ENCODE results near the gene ESRRA. TPM values are rescaled to one million over a fixed set of nuclear protein-coding genes. Genes with fewer than 3 reads are reported as not detected.
A peak's percentile ranks its signal among the peaks of the same experiment; 100 is the strongest.

ESRRA gene
- total and polyA plus RNA-seq, 9 of the 15 experiments (the other 6 are each of a cell fraction or from before 2014, with no cell fraction given), result 0.27 to 89.7 (median 23.7) TPM

DNA sequence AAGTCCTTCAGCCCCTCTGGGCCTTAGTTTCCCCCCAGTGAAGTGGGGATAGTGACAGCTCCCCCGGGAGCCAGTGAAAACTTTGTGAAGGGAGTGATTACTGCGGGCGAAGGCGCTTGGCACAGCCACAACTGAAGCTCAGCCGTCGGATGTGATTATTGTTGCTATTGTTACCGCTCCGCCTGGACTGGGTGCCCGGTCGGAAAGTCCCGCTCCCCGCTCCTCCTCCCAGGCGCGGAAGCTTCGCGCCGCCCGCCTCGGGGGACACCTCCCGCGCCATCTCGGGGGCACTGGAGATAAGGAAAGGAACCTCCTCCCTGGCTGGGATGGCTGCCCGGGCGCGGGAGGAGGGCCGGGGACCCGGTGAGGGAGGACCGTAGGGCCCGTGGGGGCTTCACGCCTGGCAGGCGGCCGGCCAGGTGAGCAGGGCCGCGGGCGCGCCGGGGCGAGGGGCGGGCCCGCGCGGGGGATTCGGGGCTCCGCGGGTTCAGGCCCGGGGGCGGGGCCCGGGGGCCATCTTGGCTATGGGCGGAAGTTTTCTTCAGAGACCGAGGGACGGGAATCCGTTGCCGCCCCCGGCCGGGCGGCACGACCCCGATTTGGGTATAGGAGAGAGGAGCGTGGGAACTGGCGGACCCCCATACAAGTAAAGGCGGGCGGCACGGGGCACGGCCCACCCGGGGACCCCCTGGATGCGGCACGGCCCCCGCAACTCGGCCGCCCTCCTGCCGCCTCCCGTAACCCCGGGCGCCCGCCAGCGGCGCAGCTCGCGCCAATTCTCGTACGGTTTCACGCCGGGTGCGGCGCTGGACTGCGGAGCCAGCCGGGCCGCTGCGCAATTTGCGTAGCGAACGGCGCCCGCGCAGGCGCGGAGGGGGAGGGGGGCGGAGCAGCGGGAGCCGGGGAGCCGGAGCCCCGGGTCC lies 20.1 kb upstream of the ESRRA start, which contains the start of gene GPR137 (continued):
- TF ChIP-seq, protein P1, sequence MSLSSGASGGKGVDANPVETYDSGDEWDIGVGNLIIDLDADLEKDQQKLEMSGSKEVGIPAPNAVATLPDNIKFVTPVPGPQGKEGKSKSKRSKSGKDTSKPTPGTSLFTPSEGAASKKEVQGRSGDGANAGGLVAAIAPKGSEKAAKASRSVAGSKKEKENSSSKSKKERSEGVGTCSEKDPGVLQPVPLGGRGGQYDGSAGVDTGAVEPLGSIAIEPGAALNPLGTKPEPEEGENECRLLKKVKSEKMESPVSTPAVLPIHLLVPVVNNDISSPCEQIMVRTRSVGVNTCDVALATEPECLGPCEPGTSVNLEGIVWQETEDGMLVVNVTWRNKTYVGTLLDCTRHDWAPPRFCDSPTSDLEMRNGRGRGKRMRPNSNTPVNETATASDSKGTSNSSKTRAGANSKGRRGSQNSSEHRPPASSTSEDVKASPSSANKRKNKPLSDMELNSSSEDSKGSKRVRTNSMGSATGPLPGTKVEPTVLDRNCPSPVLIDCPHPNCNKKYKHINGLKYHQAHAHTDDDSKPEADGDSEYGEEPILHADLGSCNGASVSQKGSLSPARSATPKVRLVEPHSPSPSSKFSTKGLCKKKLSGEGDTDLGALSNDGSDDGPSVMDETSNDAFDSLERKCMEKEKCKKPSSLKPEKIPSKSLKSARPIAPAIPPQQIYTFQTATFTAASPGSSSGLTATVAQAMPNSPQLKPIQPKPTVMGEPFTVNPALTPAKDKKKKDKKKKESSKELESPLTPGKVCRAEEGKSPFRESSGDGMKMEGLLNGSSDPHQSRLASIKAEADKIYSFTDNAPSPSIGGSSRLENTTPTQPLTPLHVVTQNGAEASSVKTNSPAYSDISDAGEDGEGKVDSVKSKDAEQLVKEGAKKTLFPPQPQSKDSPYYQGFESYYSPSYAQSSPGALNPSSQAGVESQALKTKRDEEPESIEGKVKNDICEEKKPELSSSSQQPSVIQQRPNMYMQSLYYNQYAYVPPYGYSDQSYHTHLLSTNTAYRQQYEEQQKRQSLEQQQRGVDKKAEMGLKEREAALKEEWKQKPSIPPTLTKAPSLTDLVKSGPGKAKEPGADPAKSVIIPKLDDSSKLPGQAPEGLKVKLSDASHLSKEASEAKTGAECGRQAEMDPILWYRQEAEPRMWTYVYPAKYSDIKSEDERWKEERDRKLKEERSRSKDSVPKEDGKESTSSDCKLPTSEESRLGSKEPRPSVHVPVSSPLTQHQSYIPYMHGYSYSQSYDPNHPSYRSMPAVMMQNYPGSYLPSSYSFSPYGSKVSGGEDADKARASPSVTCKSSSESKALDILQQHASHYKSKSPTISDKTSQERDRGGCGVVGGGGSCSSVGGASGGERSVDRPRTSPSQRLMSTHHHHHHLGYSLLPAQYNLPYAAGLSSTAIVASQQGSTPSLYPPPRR (CRISPR knock-in tag; IDR thresholded peaks at IDR 0.05; ENCODE audit: borderline replicate concordance), result no peak
- TF ChIP-seq, protein P2, sequence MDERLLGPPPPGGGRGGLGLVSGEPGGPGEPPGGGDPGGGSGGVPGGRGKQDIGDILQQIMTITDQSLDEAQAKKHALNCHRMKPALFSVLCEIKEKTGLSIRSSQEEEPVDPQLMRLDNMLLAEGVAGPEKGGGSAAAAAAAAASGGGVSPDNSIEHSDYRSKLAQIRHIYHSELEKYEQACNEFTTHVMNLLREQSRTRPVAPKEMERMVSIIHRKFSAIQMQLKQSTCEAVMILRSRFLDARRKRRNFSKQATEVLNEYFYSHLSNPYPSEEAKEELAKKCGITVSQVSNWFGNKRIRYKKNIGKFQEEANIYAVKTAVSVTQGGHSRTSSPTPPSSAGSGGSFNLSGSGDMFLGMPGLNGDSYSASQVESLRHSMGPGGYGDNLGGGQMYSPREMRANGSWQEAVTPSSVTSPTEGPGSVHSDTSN (CRISPR knock-in tag; IDR thresholded peaks at IDR 0.05; ENCODE audit: low read depth), result no peak
- TF ChIP-seq, protein P2 (tag; conservative IDR thresholded peaks at IDR 0.05; ENCODE audit: low read depth), result no peak
- TF ChIP-seq POLR2AphosphoS2 (IDR thresholded peaks at IDR 0.05; ENCODE audit: low read length) (no peak; the same call in 1 of the 2 replicates), RFX7 (CRISPR knock-in tag; IDR thresholded peaks at IDR 0.05) (0 out of 2 replicates have a peak, but pooled peaks have one; percentile 74), TOE1 (IDR thresholded peaks at IDR 0.05; ENCODE audit: borderline replicate concordance) (no peak), TOE1 (CRISPR knock-in tag; IDR thresholded peaks at IDR 0.05; ENCODE audit: borderline replicate concordance, low read depth) (no peak)
- TF ChIP-seq, protein P3, sequence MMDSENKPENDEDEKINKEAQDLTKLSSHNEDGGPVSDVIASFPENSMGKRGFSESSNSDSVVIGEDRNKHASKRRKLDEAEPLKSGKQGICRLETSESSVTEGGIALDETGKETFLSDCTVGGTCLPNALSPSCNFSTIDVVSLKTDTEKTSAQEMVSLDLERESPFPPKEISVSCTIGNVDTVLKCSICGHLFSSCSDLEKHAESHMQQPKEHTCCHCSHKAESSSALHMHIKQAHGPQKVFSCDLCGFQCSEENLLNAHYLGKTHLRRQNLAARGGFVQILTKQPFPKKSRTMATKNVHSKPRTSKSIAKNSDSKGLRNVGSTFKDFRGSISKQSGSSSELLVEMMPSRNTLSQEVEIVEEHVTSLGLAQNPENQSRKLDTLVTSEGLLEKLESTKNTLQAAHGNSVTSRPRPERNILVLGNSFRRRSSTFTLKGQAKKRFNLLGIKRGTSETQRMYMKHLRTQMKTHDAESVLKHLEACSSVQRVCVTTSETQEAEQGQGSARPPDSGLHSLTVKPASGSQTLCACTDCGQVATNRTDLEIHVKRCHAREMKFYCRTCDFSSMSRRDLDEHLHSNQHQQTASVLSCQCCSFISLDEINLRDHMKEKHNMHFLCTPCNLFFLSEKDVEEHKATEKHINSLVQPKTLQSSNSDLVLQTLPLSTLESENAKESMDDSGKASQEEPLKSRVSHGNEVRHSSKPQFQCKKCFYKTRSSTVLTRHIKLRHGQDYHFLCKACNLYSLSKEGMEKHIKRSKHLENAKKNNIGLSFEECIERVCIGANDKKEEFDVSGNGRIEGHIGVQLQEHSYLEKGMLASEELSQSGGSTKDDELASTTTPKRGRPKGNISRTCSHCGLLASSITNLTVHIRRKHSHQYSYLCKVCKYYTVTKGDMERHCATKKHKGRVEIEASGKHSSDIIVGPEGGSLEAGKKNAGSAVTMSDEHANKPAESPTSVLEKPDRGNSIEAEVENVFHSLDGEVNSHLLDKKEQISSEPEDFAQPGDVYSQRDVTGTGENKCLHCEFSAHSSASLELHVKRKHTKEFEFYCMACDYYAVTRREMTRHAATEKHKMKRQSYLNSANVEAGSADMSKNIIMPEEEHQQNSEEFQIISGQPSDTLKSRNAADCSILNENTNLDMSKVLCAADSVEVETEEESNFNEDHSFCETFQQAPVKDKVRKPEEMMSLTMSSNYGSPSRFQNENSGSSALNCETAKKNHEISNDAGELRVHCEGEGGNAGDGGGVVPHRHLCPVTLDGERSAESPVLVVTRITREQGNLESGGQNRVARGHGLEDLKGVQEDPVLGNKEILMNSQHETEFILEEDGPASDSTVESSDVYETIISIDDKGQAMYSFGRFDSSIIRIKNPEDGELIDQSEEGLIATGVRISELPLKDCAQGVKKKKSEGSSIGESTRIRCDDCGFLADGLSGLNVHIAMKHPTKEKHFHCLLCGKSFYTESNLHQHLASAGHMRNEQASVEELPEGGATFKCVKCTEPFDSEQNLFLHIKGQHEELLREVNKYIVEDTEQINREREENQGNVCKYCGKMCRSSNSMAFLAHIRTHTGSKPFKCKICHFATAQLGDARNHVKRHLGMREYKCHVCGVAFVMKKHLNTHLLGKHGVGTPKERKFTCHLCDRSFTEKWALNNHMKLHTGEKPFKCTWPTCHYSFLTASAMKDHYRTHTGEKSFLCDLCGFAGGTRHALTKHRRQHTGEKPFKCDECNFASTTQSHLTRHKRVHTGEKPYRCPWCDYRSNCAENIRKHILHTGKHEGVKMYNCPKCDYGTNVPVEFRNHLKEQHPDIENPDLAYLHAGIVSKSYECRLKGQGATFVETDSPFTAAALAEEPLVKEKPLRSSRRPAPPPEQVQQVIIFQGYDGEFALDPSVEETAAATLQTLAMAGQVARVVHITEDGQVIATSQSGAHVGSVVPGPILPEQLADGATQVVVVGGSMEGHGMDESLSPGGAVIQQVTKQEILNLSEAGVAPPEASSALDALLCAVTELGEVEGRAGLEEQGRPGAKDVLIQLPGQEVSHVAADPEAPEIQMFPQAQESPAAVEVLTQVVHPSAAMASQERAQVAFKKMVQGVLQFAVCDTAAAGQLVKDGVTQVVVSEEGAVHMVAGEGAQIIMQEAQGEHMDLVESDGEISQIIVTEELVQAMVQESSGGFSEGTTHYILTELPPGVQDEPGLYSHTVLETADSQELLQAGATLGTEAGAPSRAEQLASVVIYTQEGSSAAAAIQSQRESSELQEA (IDR thresholded peaks at IDR 0.05; ENCODE audit: low read depth), result no peak
